GM18867 (cell line): ENCODE data around the gene DSG2.
"Not testable (repeated sequence)": the region's sequence is repeated elsewhere in the genome, so short reads cannot be mapped to it uniquely, and the experiment has no call there.

Source experiments
- ATAC-seq: cut with Tn5 transposase; IDR thresholded peaks from one replicate; pipeline ENCODE4 v1.9.1; 2021; ENCODE audit warnings: mild to moderate bottlenecking, moderate library complexity; ENCODE audit not compliant: unreplicated experiment

DSG2 gene

DNA sequence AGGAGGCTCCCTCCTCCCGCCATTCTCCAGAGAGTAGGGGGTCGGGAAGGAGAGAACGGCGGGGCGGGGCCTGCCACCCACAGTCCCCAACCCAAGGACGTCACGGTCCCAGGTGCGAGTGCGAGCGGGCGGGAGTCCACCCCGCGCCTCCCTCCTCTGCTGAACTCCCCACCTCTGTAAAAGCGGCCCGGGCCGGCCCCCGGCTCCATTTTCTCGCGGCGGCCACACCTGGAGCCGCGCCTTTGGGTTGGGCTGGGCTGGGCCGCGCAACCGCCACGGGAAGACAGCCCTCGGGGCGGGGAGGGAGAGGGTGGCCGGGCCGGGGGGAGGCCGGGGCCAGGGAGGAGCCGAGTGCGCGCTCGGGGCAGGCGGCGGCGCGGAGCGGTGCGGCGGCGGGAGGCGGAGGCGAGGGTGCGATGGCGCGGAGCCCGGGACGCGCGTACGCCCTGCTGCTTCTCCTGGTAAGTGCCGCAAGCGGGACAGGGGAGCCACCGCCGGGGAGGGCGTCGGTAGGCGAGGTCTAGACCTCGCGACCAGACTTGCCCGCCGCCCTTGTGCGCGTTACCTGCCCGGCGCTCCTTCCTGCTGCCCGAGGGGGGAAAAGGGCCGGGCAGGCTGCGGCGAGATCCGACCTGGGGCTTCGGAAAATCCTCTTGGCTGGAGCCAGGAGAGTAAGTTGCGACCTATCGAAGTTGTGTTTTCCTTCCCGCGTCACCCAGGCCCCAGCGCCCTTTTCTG lies at the start of gene DSG2:
DSG2 (plus strand) TSS at position 342 of the 738 bp plus-strand sequence; CDS start at position 417, 75 bp downstream.
- peak; percentile 54 for ATAC-seq

DNA sequence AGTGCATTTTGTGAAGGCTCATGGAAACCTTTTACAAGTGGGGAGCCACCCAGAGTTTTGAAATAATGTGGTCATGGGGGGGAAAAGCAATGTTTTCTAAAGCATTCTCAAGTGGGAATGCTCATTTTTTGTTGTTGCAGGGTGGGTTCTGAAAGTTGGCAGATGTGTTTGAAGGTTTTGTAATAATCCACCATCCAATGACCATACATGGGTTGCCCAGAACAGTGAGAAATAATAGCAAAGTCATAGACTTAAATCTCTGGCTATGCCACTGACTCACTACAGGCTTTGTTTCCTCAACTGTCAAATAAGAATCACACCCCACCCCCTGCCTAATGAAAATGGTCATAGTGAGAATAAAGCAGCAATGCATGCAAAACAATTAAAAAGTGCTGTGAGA lies 47.6 kb upstream of the DSG2 start:
- no peak for ATAC-seq

DNA sequence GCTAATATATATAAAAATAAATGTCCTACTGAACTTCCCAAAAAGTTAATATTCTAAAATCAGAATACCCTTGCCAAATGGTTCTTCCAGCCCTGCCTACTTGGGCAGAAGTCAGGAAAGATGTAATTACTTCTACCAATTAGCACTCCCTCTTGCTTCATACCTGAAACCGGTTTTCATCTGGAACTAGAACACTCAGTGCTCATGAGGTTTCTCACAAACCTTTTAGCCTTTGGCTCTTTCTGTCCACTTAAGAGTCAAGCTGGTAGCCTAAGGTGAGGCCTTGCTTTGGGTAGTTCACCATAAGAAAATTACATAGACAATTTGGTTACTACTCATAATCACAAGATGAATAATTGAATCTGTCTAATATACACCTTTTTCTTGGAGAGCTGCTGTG lies 46.4 kb upstream of the DSG2 start:
- no peak for ATAC-seq

DNA sequence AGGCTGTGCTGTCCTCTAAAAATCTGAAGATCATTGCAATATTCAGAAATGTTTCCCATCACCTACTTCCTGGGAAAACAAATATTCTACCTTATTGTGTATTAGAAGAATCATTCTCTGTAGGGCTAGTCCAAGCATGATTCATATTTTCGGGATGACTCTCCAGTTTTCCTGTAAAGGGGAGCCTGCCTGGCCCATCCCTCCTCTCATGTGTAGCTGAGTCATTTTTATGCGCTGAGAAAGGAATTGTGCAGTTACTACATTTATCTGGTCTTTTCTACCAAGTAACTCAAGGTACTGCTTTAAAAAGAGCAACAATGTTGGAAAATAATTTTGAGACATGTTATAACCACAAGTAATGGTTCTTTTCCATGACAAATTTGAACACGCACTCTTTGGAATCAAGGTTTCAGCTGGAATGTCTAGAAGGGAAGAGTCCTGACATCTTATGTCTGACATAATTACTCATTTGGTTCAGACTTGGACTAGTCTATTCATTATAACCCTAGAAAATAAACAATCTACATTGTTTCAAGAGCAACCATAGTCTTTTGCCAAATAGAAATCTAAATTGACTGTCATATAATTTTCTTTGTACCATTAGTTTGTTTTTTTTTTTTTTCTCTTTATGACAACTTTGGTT lies 43.8 kb upstream of the DSG2 start:
- no peak for ATAC-seq

DNA sequence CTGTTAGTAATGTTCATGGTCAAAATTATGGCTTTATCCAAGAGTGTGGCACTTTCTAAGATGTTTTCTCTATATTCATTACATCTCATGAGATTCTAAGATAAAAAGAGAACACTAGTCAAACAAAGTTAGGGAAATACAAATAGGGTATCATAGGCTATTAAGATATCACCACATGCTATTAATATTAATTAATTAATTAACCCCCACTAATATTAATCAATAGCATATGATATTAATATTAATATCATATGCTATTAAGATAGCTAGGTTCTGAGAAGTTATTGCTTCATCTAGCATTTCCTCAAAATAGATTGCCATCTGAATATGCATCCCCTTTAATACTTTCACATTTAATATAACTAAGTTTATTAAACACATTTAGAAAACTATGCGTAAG lies 28.3 kb upstream of the DSG2 start:
- ATAC-seq: no peak

DNA sequence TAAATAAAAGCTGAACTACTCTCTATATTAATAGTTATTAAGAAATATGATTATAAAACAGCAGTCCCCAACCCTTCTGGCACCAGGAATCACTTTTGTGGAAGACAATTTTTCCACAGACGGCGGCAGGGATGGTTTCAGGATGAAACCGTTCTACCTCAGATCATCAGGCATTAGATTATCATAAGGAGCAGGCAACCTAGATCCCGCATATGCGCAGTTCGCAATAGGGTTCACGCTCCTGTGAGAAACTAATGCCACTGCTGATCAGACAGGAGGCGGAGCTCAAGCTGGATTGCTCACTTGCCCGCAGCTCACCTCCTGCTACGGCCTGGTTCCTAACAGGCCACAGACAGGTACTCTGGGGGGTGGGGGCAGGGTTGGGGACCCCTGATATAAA lies 19.3 kb upstream of the DSG2 start:
- ATAC-seq: no peak

DNA sequence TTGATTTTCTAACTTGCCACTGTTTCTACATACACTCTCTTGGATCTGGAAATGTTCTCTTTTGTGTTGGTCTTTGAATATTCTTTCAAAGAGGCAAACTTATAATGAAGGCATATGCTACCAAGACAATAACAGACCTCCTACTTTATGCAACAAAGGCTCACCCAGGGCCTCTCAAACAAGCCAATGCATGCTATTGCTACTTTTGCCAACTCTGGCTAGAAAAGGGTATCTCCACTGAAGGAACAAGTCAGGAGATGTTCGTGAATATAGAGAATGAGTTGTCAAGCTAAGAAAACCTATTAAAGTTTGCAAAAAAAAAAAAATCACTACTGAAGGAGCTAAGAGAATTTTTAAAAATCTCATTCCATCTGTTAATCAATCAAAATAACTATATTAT lies 15.9 kb upstream of the DSG2 start:
- ATAC-seq: no peak

DNA sequence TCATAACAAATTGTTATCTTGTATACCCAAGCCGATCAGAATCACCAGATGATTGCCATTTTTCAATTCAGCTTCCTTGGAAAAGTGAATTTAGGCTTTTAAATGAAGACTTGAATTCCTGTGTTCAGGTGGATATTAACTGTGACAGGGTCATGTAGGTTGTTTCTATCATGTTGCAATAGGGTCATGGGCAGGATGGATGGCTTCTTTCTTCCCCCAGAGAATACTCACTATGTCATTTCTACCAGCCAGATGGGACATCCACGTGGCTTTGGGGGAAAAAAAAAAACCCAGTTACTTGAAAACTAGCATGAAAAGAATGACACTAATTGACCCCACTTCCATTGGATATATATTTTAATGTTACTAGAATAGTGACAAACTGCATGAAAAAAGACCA lies 14.6 kb upstream of the DSG2 start:
- no peak for ATAC-seq

DNA sequence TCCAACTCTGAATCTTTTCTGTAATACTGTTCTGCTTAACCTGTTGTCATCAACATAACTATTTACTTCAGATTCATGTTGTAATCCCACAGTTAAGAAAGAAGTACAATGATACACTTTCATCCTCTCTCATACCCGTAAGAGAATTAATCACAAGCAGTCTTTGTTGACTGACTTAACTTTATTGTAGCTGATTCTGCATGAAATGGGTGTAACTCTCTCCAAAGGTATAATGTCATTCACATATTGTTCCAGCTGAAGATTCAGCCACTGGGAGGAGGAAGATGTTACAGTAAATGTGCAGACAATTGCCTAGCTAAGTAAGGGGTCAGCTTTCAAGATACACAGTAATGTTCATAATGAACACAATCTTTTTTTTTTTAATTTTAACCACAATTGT lies 13.5 kb upstream of the DSG2 start:
- no peak for ATAC-seq

DNA sequence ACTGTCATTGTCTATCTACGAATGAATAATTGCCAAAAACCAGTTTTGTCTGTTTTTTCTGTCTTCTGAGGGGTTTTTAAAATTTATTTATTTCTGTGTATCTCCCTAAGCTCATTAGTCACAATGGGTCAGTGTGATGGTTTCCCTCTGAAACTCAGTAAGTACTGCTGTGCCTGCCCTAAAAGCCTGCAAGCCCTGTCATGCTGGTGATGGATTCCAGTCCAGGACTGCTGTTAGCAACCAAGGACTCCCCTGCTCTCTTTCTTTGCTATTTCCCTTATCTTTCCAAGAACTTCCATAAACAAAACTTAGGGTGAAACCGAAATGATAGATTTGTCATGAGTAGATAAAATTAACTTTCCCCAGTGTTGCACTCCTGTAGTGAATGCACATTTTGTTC lies 11.8 kb upstream of the DSG2 start:
- ATAC-seq: no peak

DNA sequence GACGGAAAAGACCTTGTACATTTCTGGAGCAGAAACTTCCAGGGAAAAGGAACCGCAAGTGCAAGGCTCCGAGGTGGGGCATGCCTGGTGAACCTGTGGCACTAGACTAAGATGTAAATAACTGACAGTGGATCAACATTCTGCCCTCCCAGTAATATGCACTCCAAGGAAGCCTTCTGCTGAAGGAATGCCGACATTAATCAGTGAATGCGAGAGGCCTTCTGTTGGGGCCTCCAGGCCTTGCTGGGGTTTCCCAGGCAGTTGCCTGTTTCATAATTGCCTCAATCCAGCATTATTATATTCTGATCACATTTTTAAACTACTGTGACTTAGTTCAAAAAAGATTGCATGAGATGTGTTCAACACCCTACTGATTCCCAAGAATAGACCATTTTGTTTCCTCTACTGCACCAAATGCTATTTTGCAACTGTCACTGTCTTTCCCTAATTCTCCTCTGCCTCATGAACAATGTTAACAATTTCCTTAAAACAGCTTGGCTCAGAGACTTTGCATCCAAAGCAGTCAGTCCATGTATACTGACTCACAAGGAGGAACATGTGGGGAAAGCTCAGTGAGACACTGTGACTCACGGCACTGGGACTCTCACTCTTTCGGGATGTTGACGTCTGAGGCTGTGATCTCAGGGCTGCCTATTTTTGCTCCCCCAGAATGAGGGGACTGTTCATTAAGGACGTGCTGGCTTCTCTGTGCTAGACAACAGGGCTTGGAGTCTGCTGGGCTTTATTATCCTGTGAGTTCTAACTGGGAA lies 10.5 kb upstream of the DSG2 start:
- no peak for ATAC-seq

DNA sequence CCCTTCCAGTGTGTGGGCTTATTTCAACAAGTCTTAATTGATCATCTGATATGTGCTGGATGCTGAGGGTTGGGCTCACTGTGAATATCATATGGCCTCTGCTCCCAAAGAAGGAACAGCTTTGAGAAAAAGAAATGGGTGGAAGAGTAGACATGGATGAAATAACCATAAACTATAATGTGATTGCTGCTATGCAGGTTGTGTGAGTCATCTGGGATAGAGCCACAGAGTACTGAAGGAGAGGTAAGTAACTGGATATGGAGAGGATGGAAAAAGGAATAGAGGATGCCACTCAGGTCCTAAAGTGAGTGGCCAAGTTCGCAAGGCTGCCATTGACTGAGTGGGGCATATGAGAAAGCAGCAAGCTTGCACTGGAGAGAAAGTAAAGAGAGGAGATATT lies 8.7 kb upstream of the DSG2 start:
- ATAC-seq: no peak

DNA sequence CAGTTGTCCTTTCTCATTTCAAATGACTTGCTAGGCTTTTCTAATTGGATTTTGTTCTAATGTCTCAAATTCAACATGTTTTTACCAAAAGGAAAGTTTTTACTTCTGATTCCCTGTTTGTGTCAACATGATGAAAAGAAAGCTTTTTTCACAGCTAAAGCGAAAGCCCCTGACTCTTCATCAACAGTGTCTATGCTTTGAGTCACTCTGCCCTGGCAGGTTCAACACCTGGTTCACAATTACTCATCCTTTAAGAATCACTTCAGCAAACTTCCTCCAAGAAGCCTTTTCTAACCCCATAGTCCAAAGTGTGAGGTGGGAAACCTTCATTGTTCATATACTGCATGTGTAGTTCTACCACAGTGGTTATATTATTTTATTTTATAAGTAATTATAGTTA lies 7.6 kb upstream of the DSG2 start:
- ATAC-seq: peak; percentile 93

DNA sequence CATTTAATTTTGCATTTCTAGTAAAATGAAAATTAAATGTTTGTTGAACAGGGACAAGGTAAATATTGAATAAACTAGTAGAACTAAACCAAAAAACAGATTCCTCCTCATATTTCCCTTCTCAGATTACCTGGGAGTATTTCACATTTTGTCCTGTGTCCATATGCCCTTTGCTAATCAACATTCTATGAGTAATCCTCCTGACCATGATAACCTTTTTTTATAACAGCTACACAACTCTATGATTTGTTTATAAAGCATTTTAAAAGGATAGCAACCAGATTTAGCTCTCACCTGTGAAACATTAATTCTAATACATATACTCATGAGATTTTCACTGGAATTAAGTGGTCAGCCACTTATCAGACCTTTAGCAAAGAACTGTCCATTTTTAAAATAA lies 7.1 kb upstream of the DSG2 start:
- no peak for ATAC-seq

DNA sequence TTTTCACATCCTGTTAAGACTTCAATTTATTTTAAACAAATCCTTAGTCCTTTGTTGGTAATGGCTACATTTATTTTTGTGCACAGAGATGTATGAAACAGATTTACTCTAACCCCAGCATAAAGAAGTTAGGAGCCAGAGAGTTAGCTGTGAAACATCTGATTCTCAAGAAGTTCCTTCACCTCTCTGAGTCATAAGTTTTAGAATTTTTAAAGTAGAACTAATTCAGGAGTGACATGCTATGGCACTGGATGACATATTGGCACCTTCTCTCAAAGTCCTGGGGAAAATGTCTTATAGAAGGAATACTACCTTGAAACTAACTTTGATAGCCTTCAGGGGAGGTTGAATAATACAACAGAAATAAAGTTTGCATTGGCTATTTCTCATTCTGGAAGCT lies 6.4 kb upstream of the DSG2 start:
- ATAC-seq: no peak

DNA sequence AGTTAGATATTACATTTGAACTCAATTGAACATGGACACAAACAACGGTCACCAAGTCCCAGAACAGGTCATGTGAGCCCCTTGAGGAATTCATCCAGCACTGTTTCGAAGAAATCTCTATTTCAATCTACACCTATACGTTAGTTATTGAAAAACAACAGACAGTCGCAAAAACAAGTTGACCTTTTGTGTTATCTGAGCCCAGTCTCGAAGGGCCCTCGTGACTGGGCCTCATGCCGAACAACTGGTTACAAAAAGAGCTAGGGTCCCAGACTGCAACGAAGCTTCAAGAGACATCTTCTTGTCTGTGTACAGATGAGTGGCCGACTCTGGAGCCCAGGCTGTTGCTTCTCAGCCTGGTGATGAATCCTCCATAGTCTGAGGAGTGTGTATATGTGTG lies 5.3 kb upstream of the DSG2 start:
- no peak for ATAC-seq

DNA sequence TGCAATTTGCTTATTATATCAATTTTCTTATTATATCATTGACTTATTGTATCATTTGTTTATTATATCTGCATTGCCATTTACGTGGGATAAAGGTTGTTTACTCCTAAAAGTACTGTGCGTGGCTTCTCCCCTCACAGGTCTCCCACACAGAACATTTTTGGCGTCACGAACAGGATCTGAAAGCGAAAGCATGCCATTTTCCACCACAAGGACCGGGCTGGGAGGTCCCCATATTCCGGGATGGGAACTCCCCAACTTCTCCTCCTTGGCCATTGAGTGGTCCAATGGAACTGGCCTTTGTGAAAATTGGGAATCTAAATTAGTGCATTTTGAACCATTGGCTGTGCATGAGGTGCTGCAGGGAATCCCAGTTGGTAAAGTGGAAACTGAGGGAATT lies 4.8 kb upstream of the DSG2 start:
- ATAC-seq: no peak

DNA sequence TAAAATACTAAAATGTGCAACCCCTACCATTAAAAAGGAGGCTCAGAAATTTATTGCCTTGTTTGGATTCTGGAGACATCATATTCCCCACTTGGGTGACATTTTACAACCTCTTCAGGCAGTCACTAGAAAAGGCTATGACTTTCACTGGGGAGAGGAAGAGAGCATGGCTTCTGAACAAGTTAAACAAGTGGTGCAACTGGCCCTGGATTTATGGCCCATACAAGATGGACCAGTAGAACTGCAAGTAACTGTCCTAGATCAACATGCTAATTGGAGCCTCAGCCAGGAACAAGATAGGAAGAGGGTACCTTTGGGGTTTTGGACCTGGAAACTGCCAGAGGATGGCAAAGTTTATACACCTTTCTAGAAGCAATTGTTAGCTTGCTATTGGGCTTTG lies 4.0 kb upstream of the DSG2 start:
- no peak for ATAC-seq

DNA sequence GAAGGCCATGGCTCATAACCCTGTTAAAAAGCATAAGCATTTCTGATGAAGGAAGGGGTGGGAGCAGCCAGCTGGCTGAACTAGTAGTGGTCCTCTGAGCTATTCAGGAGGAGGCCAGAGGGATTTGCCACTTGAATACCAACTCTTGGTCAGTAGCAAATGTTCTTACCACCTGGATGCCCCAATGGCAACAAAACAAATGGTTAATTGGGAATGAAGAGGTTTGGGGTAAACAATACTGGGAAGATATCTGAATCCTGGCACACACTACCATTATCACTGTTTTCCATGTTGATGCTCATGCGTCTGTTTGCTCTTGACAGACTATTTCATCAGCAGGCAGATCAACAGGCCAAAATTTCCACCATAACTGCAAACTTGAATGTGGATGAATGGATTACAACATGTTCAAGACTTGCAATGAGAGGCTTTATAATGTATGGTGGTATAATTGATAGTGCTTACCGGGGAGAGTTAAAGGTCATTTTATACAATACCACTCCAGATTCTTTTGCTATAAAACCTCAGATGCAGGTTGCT lies 3.2 kb upstream of the DSG2 start:
- not testable (repeated sequence) for ATAC-seq

DNA sequence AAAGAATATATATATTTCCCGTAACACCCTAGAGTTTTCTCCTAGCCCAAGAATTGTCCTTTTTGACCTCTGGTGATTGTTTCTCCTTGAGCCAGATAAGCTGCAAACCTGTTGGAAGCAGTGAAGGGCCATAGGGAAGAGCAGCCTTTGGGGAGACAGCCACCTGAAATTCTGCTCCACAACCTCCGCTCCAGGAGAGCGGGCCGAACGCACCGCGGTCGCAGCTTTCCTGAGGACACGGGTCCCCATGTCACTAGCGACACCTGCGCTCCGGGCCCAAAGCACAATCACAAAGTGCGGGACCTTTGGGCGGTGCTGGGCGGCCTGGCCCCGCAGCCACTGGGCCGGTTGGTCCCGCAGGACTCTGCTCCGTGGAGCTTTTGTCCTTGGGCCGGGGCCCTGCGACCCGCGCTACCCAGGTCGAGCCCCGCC lies 557 bp upstream of the DSG2 start:
- no peak for ATAC-seq

DNA sequence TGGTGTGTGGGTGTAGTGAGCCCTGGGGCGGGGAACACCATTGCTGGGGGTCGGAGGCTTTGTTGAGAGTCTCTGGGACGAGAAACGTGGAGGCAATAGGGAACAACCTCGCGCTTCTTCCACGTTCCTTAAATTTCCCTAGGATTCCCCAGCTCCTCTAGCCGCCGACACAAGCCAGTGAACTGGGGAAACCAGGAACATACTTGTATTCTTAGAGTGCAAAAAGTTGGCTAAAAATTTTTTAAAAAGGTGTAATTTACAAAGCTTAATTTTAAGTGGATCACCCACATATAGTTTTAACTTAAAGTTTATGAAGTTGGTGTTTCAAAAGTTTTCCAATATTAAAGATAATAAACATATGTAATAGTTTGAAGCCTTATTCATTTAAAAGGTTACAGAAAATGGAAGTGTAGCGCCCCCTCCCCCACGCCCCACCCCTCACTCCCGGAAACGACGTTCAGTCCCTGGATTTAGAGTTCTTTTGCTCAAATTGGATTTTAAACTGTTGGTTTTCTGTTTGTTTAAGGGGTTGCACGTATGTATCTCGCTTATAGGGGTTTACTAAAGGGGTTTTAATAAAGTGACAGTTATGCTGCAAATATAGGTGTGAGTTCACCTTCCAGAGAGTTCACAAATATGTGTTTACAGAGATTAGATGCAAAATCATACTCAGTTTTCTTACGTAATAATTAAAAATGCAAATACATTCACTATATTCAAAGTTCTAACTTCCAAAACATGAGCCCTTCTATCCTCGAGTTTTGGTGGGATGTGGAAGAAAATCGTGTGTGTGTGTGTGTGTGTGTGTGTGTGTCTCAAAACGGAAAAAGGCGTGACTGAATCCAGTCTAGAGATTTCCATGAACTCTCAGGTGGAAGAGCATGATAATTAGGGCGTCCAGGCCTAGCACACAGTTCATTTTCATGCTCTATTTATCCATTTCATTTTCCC lies 872 bp downstream of the DSG2 start:
- ATAC-seq: no peak
